ENCODE measurements around the gene PFKFB3. TPM values are rescaled to one million over a fixed set of nuclear protein-coding genes. Genes with fewer than 3 reads are reported as not detected.

PFKFB3 gene
- total and polyA plus RNA-seq, 2 of the 13 experiments (the other 11 are each of a cell fraction or from before 2014, with no cell fraction given): 1.2 to 13.3 TPM

- intact Hi-C loops (cut with micrococcal nuclease; ENCODE audit: unreplicated experiment): no loop called here
- no TSS peak for BruUV-seq (replicated peaks)
- Histone ChIP-seq H3K4me1 (ENCODE audit: insufficient read depth, low read length) (peaks cover 12% of the 10 kb centered on the region), H3K27me3 (ENCODE audit: control insufficient read depth in 1 of 2, insufficient read depth in 2 of 2, low read length in 2 of 2) (no peaks in the 10 kb centered on the region), H3K36me3 (replicated peaks in 1 of 2; ENCODE audit: control insufficient read depth in 1 of 2, insufficient read depth in 2 of 2, low read length in 2 of 2) (no peaks in the 10 kb centered on the region), H3K9ac (ENCODE audit: insufficient read depth, low read depth, low read length) (no peak overlapping the region), H3K9me3 (ENCODE audit: low read length) (no peaks in the 10 kb centered on the region), H3K4me2 (ENCODE audit: low read depth, low read length) (no peak overlapping the region), H4K20me1 (ENCODE audit: insufficient read depth, low read length) (no peaks in the 10 kb centered on the region), H3K27ac (ENCODE audit: extremely low read length, insufficient read depth, low read length) (no peak overlapping the region), H3K79me2 (ENCODE audit: insufficient read depth, low read length) (no peaks in the 10 kb centered on the region), H2AFZ (ENCODE audit: low read length) (no peak overlapping the region), H3K4me3 (replicated peaks in 1 of 3; ENCODE audit: insufficient read depth in 1 of 3, low read depth in 2 of 3, low read length in 3 of 3) (no peak overlapping the region)
- 63% methylated on average over 7 of the region's 7 CpGs for WGBS (ENCODE audit: low lambda C conversion rate)
- DNase-seq (ENCODE audit: low spot score): no peak
- TF ChIP-seq BCL6 (CRISPR knock-in tag; IDR thresholded peaks at IDR 0.05) (no peak), AGO2 (optimal IDR thresholded peaks at IDR 0.05; ENCODE audit: low read depth, low read length) (no peak), RELA (CRISPR knock-in tag; IDR thresholded peaks at IDR 0.05) (no peak), KDM6A (CRISPR knock-in tag; IDR thresholded peaks at IDR 0.05; ENCODE audit: low read depth) (no peak), FLYWCH1 (CRISPR knock-in tag; IDR thresholded peaks at IDR 0.05) (no peak), ZNF598 (CRISPR knock-in tag; IDR thresholded peaks at IDR 0.05; ENCODE audit: borderline replicate concordance) (no peak), ZNF24 (IDR thresholded peaks at IDR 0.05) (no peak), ZNF850 (CRISPR knock-in tag; conservative IDR thresholded peaks at IDR 0.05) (no peak), SNAI1 (CRISPR knock-in tag; IDR thresholded peaks at IDR 0.05; ENCODE audit: borderline replicate concordance) (no peak), DNMT1 (CRISPR knock-in tag; IDR thresholded peaks at IDR 0.05) (no peak), PPARG (CRISPR knock-in tag; conservative IDR thresholded peaks at IDR 0.05) (no peak), MIER2 (CRISPR knock-in tag; IDR thresholded peaks at IDR 0.05) (no peak), KDM3A (CRISPR knock-in tag; IDR thresholded peaks at IDR 0.05; ENCODE audit: low read depth) (no peak), KMT2B (CRISPR knock-in tag; IDR thresholded peaks at IDR 0.05) (no peak), MNT (IDR thresholded peaks at IDR 0.05) (no peak)
- ChIA-PET POLR2A (no interaction called here), CTCF (ENCODE audit: low intra/inter-chr PET ratio, low total read pairs) (no interaction called here)
- ATAC-seq: no peak
- no peak for FAIRE-seq
- in situ Hi-C loops (cut with HindIII; ENCODE audit: extremely low pct_ligation_motif_present, low pct_unique_long_range_greater_than_20kb): no loop called here
Measured at GRCh38 chr10:6244510-6244909, 41.8 kb downstream of the PFKFB3 start.
